Activated CD4-positive, CD25-positive, alpha-beta regulatory T cell treated with anti-CD3 and anti-CD28 coated beads, Interleukin-2, amount 50 U/mL, for 16 hours (primary cell): ENCODE results near the gene KLHDC7A.

Experiments
- DNase-seq: peaks from one replicate; pipeline ENCODE4 v3.0.0-alpha.2; 2020; ENCODE audit warnings: low read depth, low spot score

Gene KLHDC7A

GRCh38 chr1:18508084-18508483 lies 27.4 kb downstream of the KLHDC7A start:
- DNase-seq, result no peak

DNA sequence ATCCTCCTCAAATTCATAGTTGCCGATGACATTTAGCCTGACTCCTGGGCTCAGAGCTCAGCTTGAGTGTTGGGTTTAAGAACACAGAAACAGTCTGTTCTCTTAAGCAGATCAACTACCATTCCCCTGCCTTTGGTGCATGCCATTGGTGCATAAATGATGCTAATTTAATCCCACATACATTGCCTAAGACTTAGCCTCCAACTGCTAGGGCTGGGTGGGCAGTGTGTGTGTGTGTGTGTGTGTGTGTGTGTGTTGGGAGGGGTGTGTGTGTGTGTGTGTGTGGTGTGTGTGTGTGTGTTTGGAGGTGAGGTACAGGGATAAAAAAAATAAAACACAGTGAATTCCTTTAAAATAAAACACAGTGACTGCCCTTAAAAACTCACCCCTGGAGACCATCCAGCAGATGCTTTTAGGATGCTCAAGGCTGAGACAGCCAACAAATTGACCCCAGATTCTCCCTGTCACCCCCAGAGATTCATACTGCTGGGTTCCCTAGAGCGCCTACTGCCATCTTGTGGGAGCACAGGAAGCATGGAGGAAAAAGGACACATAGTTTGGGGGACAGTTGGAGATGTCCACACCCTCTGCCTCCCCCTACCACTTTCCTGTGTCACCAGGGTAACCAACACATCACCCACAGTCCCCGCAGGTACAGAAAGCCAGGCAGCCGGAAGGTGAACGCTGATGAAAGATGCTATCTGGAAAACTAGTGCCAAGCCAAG lies 30.6 kb downstream of the KLHDC7A start:
- no peak for DNase-seq

GRCh38 chr1:18511874-18512150 lies 31.1 kb downstream of the KLHDC7A start:
- no peak for DNase-seq

DNA sequence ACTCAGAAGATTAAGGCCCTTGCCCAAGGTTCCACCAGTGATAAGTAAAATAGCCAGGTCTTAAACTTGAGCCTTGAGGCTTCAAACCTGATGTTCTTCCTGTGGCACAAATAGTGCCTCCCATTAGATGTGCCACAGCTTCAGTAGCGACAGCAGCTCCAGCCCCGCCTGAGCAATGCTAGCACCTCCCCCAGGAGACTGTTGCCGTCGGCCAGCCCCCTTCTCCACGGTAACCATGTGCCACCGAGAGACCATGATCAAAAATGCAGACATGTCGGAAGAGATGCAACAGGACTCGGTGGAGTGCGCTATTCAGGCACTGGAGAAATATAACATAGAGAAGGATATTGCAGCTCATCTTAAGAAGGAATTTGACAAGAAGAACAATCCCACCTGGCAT lies 32.2 kb downstream of the KLHDC7A start:
- no peak for DNase-seq

DNA sequence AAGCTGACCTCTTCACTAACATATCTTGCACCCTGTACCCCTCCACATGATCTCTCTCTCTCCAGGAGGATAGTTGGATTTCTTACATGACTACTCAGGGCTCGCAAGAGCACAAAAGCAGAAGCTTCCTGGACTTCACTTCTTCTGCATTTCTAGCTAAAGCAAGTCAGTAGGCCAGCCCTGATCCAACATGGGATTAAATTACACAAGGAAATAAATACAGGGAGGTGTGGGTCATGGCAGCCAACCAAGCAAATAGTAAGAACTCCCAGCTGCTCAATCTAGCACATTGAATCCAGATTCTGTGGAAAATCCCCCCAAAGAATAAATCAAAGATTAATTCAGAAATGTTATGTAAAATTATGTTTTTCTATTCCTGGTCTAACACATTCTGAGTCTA lies 33.3 kb downstream of the KLHDC7A start:
- no peak for DNase-seq

DNA sequence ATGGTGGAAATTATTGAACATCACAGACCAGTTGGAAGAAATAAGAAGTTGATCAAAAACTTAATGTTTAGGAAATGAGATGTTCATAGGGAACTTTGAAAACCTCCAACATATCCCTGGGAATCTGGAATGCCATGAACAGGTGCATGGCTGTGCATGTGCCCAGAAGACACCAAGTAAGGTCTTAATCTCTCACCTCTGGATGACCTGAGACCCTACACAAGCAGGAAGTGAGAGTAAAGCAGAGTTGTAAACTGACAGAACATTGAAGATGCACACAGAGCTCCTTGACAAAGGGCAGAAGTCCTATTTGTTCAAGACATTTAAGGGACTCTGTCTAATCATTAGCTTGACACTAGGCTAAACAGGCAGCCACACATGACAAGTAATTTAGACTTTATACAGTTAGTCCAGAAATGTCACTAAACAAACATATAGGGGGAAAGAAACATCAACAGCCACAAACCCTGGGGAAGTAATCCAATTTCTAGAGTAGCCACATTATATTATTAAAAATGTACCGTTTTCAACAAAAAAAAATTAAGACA lies 34.5 kb downstream of the KLHDC7A start:
- no peak for DNase-seq

DNA sequence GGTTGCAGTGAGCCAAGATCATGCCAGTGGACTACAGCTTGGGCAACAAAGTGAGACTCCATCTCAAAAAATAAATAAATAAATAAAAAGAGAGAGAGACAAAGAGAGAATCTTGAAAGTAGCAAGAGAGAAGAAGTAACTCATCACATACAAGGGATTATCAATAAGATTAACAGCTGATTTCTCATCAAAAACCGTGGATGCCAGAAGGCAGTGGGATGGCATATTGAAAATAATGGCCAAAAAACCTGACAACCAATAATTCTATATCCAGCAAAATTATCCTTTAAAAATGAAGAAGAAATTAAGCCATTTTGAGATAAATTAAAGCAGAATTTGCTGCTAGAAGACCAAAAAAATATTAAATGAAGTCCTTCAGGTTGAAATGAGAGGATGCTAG lies 35.7 kb downstream of the KLHDC7A start:
- no peak for DNase-seq

DNA sequence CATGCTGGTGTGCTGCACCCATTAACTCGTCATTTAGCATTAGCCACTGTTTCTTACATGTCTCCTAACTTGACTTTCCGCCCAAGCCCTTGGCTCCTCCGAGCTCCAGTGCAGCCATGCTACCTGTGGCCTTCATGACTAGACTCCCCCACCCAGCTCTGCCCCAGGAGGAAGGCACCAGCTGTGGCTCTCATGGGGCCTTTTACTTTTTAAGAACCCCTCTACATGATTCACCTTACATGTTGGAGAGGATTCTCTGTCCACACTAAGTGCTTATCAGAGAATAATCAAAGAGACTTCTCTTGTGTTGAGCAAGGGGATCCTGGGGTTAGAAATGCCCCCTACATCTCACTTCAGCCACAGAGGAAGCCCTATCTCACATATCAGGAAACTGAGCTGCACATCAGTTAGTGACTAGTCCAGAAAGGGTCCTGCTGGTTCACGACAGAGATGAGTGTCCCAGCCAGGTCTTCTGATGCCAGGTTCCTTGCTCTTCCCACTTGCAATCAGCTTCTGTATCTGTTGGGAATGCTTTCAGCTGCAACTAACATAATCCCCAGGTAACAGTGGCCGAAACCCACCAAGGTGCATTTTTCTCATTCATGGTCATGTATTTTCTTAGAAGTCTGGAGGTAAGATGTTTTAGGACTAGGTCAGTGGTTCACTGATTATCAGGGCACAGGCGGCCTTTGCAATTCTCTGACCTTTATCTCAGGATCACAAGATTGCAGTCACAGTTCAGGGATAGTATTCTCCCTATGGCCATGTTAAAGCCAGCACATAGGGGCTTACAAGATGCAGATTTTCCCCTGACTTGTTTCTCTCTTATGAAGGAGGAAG lies 45.9 kb downstream of the KLHDC7A start:
- no peak for DNase-seq

- DNase-seq, result no peak
Observed at GRCh38 chr1:18527514-18527913, 46.8 kb downstream of the KLHDC7A start.

GRCh38 chr1:18527921-18528320 lies 47.2 kb downstream of the KLHDC7A start:
- DNase-seq, result no peak

DNA sequence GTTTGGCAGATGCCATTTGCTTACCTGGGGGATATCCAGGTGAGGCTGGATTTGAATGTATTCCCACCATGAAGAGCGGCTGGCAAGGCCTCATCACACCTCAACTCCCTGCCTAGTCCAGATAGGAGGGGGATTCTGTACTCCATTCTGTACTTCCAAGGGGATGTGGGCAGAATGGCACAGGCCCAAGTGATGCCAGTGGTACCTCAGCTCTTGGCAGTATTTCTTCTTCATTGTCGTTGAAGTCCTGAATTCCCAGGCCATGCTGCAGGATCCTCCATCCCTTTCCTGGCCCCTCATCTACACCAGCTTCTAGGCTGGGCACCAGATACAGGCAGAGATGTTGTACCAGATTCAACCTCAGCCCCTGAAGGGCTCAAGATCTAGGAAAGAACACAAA lies 47.9 kb downstream of the KLHDC7A start:
- no peak for DNase-seq

DNA sequence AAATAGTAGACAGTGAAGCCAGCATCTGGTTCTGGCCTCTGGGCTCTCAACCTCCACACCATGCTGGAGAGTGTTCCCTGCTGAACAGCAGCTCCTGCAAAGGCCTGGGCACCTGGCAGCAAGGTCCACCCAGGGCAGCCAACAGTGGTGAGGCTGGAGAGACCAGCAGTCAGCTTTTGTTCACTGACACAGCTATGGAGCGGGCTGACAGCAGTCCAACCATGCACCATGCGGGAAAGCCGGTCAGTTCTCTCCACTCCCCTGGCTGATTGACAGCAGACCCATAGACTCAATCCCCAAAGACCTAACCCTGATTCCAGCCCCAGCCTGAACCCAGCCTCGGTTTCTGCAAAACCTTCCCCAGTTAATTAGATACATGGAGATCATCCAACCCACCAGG lies 49.0 kb downstream of the KLHDC7A start:
- DNase-seq, result no peak

DNA sequence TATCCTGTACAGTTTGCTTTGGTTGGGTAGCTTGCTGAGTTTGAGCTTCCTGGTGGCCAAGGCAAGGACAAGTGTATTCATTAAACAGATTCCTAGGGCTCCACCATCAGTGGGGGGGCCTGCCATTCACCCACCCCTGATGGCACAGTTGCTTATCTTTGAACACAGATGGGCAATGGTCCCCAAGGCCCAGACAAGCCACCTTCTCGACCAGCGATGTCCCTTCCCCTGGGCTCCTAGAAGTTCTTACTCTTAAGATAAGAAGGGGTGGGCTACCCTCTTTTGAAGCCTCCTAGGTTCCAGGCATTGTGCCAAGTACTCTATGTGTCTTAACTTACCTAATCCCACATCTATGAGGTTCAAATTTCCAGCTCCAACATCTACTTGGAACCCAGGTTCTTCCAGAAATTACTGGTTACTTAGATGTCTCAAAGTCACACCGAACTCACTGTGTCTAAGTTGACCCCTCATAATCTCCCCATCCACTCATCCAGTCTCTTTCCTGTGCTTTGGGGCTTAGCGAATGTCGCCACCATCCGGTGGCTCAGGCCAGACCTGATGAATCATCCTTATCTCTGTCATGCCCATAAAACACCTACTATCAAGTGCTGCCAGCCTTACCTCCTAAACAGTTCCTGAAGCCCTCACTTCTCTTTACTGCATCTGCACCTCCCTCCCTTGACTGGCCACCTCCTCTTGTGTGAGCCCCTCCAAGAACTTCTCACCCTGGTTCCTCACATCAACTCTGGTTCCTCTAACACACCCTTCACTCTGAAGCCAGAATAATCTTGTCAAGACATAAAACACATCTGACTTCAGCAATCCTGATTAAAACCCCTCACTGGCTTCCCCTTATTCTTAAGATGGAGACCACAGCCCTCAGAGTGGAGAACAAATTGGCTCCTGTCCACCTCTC lies 50.1 kb downstream of the KLHDC7A start:
- no peak for DNase-seq

- DNase-seq, result no peak
Observed at GRCh38 chr1:18531503-18531845, 50.7 kb downstream of the KLHDC7A start.

DNA sequence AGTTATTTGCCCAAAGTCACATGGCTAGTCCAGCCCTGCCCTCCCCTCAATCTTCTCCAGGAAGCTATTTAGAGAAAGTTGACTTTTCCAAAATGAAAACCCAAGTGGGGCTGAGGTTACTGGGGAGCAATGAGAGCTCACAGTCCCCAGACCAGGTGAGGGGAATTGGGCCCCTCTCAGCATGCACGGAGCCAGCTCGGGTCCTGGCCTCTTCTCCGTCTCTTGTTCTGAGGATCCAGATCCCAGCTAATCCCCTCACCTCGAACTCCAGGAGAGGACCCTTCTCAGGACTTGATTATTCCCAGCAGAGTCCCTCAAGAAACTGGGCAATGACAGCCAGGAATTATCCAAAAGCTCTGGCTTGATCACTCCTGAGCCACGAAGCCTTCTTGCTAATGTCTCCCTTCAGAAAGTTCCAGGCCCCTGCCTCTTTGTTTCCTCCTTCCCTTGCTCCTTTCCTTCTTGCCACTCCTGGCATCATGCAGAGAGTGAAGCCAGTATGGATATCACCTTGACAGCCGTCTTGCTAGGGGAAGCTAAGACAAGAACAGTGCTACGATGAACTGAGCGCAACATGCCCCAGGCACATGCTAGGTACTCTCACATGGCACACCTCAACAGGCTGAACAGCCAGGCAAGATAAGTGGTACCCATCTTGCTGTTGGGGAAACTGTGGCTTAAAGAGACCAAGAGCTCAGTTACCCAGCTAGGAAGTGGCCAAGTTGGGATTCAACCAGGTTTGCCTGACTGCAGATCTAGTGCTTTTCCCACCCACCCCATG lies 51.9 kb downstream of the KLHDC7A start:
- no peak for DNase-seq

GRCh38 chr1:18533259-18533658 lies 52.5 kb downstream of the KLHDC7A start:
- no peak for DNase-seq

DNA sequence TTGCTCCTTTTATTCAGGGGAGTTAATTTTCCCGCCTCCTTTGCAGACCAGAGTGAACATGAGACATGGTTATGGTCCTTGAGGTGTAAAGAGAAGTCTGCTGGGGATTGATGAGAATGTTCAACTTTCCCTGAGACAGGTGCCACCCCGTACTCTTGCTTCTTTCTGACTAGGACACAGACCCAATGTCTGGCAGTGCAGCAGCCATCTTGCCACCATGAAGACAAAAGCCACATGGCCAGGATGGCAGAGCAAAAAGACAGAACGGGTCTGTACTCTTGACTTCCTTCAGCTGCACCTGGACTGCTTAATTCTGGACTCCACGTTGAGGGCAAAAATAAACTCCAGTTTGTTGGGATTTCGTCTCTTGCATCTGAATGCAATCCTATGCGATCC lies 54.1 kb downstream of the KLHDC7A start:
- no peak for DNase-seq
